Measurements from ENCODE around the gene DPYSL3.

The DPYSL3 gene

DNA sequence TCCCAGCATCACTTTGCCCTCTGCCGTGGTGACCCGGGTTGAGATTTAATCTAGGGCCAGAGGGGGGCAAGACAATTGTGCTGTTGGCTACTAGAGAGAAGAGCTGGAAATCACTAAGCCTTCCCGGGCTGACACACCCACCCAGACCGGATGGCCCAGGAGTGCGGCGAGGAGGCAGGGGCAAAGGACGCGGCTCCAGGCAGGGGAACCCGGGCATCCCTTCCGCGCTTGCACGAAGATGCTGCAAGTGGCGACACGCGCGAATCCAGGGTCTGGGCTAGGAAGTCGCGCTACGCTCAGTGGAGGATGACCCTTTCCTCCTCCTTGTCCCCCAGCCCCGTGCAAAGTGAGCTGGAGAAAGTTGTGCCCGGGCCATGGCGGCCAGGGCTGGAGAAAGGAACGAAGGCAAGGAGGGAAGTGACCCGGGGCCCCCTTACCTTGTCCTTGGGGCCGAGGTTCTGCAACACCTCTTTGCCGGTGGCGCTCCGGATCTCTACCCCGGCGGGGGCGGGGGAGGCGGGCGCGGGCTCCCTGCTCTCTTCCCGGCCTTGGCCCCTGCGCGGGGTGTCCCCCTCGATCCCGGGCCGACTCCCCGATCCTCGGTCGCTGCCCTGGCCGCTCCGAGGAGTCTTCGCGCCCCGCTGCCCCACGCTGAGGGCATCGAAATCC is 693 bp downstream of the DPYSL3 start:
- CTCF ChIA-PET: interaction anchor here (0.8 kb wide), 1 partner anchor 70 kb away, joined by 3 read pairs; no protein-coding TSS in a partner anchor
- no peak for DNase-seq (ENCODE audit: extremely low spot score)
- TF ChIP-seq SUZ12 (IDR thresholded peaks at IDR 0.05) (no peak), HDGF (IDR thresholded peaks at IDR 0.05; ENCODE audit: borderline replicate concordance) (no peak), CTBP1 (IDR thresholded peaks at IDR 0.05; ENCODE audit: borderline replicate concordance) (no peak), FOXK2 (IDR thresholded peaks at IDR 0.05) (no peak), FOXA1 (IDR thresholded peaks at IDR 0.05) (no peak), BHLHE40 (IDR thresholded peaks at IDR 0.05; ENCODE audit: borderline replicate concordance) (no peak), LEF1 (IDR thresholded peaks at IDR 0.05; ENCODE audit: borderline replicate concordance) (no peak), SP1 (IDR thresholded peaks at IDR 0.05) (no peak), L3MBTL2 (conservative IDR thresholded peaks at IDR 0.05) (no peak), ELF4 (IDR thresholded peaks at IDR 0.05) (no peak), FOXM1 (IDR thresholded peaks at IDR 0.05; ENCODE audit: borderline replicate concordance) (no peak)
- TF ChIP-seq, protein P1, sequence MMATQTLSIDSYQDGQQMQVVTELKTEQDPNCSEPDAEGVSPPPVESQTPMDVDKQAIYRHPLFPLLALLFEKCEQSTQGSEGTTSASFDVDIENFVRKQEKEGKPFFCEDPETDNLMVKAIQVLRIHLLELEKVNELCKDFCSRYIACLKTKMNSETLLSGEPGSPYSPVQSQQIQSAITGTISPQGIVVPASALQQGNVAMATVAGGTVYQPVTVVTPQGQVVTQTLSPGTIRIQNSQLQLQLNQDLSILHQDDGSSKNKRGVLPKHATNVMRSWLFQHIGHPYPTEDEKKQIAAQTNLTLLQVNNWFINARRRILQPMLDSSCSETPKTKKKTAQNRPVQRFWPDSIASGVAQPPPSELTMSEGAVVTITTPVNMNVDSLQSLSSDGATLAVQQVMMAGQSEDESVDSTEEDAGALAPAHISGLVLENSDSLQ (IDR thresholded peaks at IDR 0.05): no peak
- POLR2A ChIA-PET: interaction anchor here (0.8 to 2.2 kb wide), 3 partner anchors 10 to 45 kb away, joined by 3 to 8 read pairs (median 4); no protein-coding TSS in a partner anchor

DNA sequence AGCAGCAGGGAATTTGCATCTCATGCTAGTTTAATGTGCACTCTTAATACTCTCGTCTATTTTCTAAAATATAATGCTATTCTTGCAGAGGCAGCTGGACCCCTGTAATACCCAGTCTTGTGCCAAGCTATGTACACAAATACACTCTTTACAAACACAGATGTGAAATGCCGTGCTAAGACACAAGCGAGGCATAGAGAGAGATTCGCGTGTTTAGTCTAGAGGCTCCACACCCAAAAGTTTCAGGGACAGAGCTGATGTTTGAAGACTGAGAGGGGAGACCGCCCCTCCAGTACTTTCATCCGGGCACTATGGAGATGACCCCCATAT is 1.2 kb downstream of the DPYSL3 start:
- CTCF ChIA-PET: interaction anchor here (0.8 kb wide), 1 partner anchor 70 kb away, joined by 3 read pairs; no protein-coding TSS in a partner anchor
- TF ChIP-seq CTBP1 (IDR thresholded peaks at IDR 0.05; ENCODE audit: borderline replicate concordance) (no peak), SP1 (IDR thresholded peaks at IDR 0.05) (no peak), HDGF (IDR thresholded peaks at IDR 0.05; ENCODE audit: borderline replicate concordance) (no peak), TARDBP (IDR thresholded peaks at IDR 0.05) (no peak), NFRKB (IDR thresholded peaks at IDR 0.05) (no peak), FOXK2 (IDR thresholded peaks at IDR 0.05) (no peak), LEF1 (IDR thresholded peaks at IDR 0.05; ENCODE audit: borderline replicate concordance) (no peak), ELF4 (IDR thresholded peaks at IDR 0.05) (no peak), BHLHE40 (IDR thresholded peaks at IDR 0.05; ENCODE audit: borderline replicate concordance) (no peak), SUZ12 (IDR thresholded peaks at IDR 0.05) (no peak), L3MBTL2 (conservative IDR thresholded peaks at IDR 0.05) (no peak), ZNF384 (IDR thresholded peaks at IDR 0.05) (no peak), FOXA1 (IDR thresholded peaks at IDR 0.05) (no peak), ARNT (IDR thresholded peaks at IDR 0.05) (no peak), FOXM1 (IDR thresholded peaks at IDR 0.05; ENCODE audit: borderline replicate concordance) (no peak)
- TF ChIP-seq, protein P1 (IDR thresholded peaks at IDR 0.05): no peak
- POLR2A ChIA-PET: interaction anchor here (0.8 to 2.2 kb wide), 2 partner anchors 11 to 27 kb away, joined by 4 to 8 read pairs; no protein-coding TSS in a partner anchor
- no peak for DNase-seq (ENCODE audit: extremely low spot score)

DNA sequence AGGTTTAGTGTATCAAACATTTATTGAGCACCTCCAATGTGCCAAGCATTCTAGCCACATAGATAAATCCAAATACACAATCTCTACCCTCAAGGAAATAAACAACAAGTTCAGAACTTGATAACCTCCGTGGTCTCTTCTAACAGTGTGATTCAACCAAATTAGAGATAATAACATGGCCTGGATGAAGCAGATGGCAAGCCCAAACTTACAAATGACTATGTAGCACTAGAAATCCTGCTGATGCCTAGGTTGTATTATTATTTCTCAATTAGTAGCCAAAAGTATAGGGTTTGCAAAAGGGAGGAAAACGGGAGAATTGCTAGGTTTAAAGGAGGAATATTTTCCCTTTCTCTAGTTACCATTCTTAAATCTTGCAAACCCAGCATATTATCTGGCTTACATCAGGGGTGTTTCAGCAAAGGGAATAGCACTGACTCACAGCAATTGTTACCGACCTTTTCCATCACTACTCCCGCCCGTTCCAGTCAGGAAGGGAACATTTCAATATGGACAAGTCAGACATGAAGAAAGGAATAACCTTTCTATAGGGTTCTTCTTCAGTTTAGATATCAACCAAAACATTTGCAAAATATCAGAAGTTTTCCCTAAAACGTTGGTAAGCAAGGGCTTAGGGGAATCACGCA is 2.3 kb downstream of the DPYSL3 start:
- TF ChIP-seq TARDBP (IDR thresholded peaks at IDR 0.05): no peak
- TF ChIP-seq FOXM1 (IDR thresholded peaks at IDR 0.05; ENCODE audit: borderline replicate concordance): no peak
- TF ChIP-seq SP1 (IDR thresholded peaks at IDR 0.05): no peak
- TF ChIP-seq L3MBTL2 (conservative IDR thresholded peaks at IDR 0.05): no peak
- TF ChIP-seq BHLHE40 (IDR thresholded peaks at IDR 0.05; ENCODE audit: borderline replicate concordance): no peak
- no peak for TF ChIP-seq FOXK2 (IDR thresholded peaks at IDR 0.05)
- TF ChIP-seq LEF1 (IDR thresholded peaks at IDR 0.05; ENCODE audit: borderline replicate concordance): no peak
- TF ChIP-seq ZNF384 (IDR thresholded peaks at IDR 0.05): no peak
- TF ChIP-seq FOXA1 (IDR thresholded peaks at IDR 0.05): no peak
- TF ChIP-seq SUZ12 (IDR thresholded peaks at IDR 0.05): no peak
- no peak for TF ChIP-seq CTBP1 (IDR thresholded peaks at IDR 0.05; ENCODE audit: borderline replicate concordance)
- CTCF ChIA-PET: interaction anchor here (0.5 kb wide), 1 partner anchor 69 kb away, joined by 6 read pairs; no protein-coding TSS in a partner anchor
- POLR2A ChIA-PET: no interaction called here
- no peak for DNase-seq (ENCODE audit: extremely low spot score)

DNA sequence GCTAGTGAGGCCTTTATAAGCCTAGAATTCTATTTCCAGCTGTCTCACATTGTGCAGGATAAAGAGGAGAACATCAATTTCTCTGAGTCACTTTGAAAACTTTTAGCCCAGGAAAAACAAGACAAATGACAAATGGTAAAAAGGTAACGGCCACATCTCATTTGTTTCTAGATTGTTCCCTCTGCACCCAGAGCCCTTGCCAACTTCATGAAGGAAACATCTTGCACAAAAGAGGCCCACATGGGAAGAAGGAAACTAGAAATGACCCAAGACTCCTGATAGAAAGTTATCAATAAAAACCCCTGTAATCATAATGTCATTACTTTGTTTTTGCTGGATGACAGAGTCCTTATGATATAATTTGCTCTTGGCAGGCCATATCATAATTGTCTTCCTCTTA is 5.3 kb downstream of the DPYSL3 start:
- no peak for TF ChIP-seq BHLHE40 (IDR thresholded peaks at IDR 0.05; ENCODE audit: borderline replicate concordance)
- no peak for TF ChIP-seq TARDBP (IDR thresholded peaks at IDR 0.05)
- TF ChIP-seq ELF4 (IDR thresholded peaks at IDR 0.05): no peak
- no peak for TF ChIP-seq FOXA1 (IDR thresholded peaks at IDR 0.05)
- no peak for TF ChIP-seq L3MBTL2 (conservative IDR thresholded peaks at IDR 0.05)
- no peak for TF ChIP-seq HDGF (IDR thresholded peaks at IDR 0.05; ENCODE audit: borderline replicate concordance)
- no peak for TF ChIP-seq ZNF384 (IDR thresholded peaks at IDR 0.05)
- no peak for TF ChIP-seq SUZ12 (IDR thresholded peaks at IDR 0.05)
- no peak for TF ChIP-seq LEF1 (IDR thresholded peaks at IDR 0.05; ENCODE audit: borderline replicate concordance)
- TF ChIP-seq SP1 (IDR thresholded peaks at IDR 0.05): no peak
- no peak for TF ChIP-seq CTBP1 (IDR thresholded peaks at IDR 0.05; ENCODE audit: borderline replicate concordance)
- no peak for TF ChIP-seq FOXK2 (IDR thresholded peaks at IDR 0.05)
- no peak for TF ChIP-seq FOXM1 (IDR thresholded peaks at IDR 0.05; ENCODE audit: borderline replicate concordance)
- TF ChIP-seq ARNT (IDR thresholded peaks at IDR 0.05): no peak
- TF ChIP-seq, protein P1 (IDR thresholded peaks at IDR 0.05): no peak
- no peak for TF ChIP-seq NFRKB (IDR thresholded peaks at IDR 0.05)
- no peak for DNase-seq (ENCODE audit: extremely low spot score)
- POLR2A ChIA-PET: no interaction called here
- CTCF ChIA-PET: no interaction called here

DNA sequence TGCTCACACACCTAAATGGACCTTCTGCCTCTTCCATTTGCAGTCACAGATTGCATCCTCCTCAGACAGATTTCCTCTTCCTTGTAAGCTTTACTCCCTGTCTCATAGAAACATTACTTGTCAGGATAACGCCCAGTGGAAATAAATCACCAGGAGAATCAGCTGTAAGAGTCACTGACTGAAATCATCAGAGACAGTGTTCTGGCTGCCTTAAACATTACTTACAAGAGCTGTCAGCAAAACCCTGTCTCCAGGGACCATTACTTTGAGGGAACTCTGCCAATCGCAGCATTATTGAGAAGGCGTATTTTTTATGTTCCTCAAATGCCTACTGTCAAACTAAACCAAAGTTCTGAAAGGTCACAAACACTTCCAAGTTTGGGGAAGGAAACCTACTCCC is 5.9 kb downstream of the DPYSL3 start:
- TF ChIP-seq FOXM1 (IDR thresholded peaks at IDR 0.05; ENCODE audit: borderline replicate concordance) (no peak), LEF1 (IDR thresholded peaks at IDR 0.05; ENCODE audit: borderline replicate concordance) (no peak), NFRKB (IDR thresholded peaks at IDR 0.05) (no peak), SP1 (IDR thresholded peaks at IDR 0.05) (no peak), CTBP1 (IDR thresholded peaks at IDR 0.05; ENCODE audit: borderline replicate concordance) (no peak), FOXK2 (IDR thresholded peaks at IDR 0.05) (no peak), BHLHE40 (IDR thresholded peaks at IDR 0.05; ENCODE audit: borderline replicate concordance) (no peak), HDGF (IDR thresholded peaks at IDR 0.05; ENCODE audit: borderline replicate concordance) (no peak), SUZ12 (IDR thresholded peaks at IDR 0.05) (no peak), L3MBTL2 (conservative IDR thresholded peaks at IDR 0.05) (no peak), ARNT (IDR thresholded peaks at IDR 0.05) (no peak)
- TF ChIP-seq, protein P1 (IDR thresholded peaks at IDR 0.05): no peak
- ChIA-PET CTCF (no interaction called here), POLR2A (no interaction called here)
- no peak for DNase-seq (ENCODE audit: extremely low spot score)
